Measurements from ENCODE around the gene DNAH11.
"Not testable (repeated sequence)": the region's sequence is repeated elsewhere in the genome, so short reads cannot be mapped to it uniquely, and the experiment has no call there.

Gene DNAH11

GRCh38 chr7:21624320-21624719 is 81.5 kb downstream of the DNAH11 start:
- no peak for DNase-seq

- no peak for DNase-seq
These were observed 93.9 kb downstream of the DNAH11 start for GRCh38 chr7:21636694-21637093.

DNA sequence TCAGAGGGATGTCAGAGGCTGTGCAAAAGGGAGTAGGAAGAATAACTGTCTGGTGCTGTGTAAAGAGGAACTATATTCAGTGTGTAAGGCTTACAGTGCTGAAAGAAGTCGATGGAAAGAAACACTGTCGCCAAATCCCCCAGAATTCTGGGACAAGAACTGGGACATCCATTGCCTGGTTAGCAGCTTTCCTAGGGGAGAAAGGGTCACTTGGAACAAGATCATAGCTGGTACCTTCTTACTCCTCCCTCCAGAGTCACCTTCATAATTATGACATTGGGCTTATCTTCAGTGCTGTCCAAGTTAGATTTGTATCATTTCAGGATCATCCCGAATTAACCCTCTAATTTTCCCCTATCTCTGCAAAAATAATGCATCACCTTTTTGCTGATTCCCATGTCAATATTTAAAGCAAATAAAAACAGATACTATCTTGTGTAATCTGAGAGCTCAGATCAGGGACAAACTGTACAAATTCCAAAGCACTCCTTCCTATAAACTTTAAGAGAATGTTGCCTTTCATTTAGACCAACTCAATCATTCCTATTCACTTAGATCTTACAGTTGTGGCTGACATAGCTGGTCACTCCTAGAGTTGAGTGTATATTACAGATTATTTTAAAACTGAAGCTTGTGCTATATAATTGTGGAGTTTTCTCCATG is 96.5 kb downstream of the DNAH11 start:
- DNase-seq = no peak

DNA sequence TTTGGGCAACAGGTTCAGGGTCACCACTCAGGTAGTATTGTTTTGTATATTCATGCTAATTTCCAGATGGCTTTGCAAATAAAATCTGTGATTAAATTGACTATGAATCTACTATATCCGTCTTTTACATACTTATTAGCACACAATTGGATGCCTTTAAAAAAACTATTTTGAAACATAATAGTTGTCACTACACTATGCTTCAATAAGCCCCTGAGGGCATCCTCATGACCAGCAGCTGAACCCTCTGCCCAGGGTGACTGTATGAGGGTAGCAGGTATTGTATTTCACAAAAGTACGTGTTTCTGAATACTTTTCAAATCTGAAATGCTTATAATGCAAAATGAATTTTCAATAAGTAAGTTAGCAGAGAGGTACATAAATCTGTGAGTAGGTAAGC is 97.3 kb downstream of the DNAH11 start:
- no peak for DNase-seq

DNA sequence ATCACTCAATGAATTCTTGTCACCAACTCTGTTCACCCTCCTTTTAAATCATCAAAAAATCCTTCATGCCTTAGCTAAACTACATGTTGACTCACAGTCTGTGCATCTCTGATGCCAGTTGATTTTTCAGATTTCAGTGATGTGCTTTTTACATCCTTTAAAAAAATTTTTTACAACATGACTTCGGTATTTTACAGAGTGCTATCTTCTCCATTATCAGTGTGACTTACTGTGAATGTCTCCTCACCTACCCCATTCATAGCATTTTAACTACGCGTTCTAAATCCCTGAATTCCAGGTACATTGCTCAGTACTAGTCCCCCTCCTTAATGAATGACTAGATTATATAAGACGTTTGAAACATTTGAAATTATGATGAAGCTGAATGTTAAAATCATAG is 98.7 kb downstream of the DNAH11 start:
- no peak for DNase-seq

GRCh38 chr7:21642422-21642821 is 99.6 kb downstream of the DNAH11 start:
- DNase-seq = no peak

- no peak for DNase-seq
These were observed 108.9 kb downstream of the DNAH11 start for GRCh38 chr7:21651697-21652096.

DNA sequence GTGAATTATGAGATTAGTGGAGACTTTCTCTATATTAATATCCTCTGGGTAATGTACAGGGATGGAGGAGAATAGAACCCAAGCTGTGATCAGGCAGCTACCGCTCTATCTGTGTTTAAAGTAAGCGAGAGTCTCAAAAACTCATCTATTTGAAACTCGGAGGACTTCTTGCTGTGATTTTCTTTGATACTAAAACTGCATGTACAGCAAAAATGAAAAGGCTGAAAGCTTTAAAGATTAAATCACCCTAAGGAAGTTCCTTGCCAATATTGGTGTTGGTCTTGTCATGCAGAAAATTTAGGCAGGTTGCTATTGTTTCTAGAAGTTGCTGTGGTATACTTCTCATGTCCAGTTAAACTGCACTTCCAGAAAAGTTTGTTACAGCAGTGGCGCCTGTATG is 110.8 kb downstream of the DNAH11 start:
- DNase-seq = no peak

GRCh38 chr7:21656081-21656480 is 113.2 kb downstream of the DNAH11 start:
- DNase-seq = no peak

DNA sequence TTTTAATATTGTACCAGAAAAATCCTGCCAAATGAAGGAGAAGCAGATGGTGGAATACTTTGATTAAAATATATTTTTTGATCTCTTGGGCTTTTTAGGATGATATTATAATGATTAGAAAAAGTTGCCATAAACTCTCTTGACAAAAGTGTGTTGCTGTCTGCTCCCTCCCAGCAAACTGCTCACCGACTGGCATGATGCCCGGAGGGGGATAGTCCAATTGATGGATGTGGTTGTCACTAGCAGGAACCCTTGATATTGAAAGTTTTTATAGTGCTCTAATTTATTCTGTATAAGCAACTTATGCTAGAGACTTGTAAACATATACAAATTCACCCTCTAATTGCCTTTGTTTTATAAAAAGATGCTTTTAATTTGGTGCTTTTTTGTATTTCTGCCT is 114.0 kb downstream of the DNAH11 start:
- no peak for DNase-seq

- no peak for DNase-seq
These were observed 127.7 kb downstream of the DNAH11 start for GRCh38 chr7:21670496-21670895.

- DNase-seq = no peak
These were observed 129.0 kb downstream of the DNAH11 start for GRCh38 chr7:21671859-21672258.

- no peak for DNase-seq
These were observed 132.4 kb downstream of the DNAH11 start for GRCh38 chr7:21675255-21675654.

GRCh38 chr7:21690705-21691104 is 147.9 kb downstream of the DNAH11 start:
- DNase-seq = no peak

- DNase-seq = not testable (repeated sequence)
These were observed 148.3 kb downstream of the DNAH11 start for GRCh38 chr7:21691146-21691545.

DNA sequence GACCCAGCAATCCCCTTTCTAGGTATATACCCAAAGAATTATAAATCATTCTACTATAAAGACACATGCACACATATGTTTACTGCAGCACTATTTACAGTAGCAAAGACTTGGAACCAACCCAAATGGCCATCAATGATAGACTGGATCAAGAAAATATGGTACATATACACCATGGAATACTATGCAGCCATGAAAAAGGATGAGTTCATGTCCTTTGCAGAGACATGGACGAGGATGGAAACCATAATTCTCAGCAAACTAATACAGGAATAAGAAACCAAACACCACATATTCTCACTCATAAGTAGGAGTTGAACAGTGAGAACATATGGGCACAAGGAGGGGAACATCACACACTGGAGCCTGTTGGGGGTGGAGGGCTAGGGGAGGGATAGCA is 157.7 kb downstream of the DNAH11 start:
- DNase-seq = not testable (repeated sequence)

GRCh38 chr7:21702303-21702702 is 159.5 kb downstream of the DNAH11 start:
- no peak for DNase-seq

GRCh38 chr7:21704359-21704758 is 161.5 kb downstream of the DNAH11 start:
- no peak for DNase-seq

- DNase-seq = no peak
These were observed 163.3 kb downstream of the DNAH11 start for GRCh38 chr7:21706131-21706530.

- DNase-seq = no peak
These were observed 164.7 kb downstream of the DNAH11 start for GRCh38 chr7:21707566-21707965.

DNA sequence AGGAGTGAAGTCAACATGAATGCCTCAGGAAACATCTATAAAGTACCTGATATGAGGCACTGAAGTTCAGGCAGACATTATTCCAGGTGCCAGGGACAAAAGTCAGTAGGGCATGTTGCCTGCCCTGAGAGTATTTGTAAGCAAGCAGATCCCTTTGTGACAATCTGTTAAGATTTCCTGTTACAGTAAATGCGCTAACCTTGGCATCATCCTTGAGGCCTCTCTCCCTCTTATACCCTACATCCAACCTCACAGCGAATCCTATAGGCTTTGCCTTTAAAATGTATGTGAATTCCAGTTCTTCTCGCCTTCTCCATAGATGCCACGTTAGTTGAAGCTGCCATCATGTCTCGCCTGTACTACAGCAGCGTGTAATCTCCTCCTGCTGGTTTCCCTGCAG is 165.3 kb downstream of the DNAH11 start:
- no peak for DNase-seq

DNA sequence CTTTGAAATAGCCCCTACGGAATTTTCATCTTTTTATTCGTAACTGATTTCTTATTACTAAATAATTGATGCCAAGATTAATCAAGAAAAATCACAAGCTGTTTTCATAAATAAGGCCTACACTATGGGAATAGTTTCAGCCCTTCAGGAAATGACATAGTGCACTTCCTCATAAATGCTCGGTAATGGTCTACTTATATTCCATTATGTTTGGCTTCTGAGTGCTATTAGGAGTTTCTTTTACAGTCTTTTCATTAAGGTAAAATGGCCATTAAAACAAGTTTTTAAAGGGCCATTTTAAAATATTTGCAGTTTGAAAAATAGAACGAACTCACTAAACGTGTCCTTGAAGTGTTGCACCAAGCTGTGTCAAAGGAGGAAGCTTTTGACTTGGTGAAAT is 174.5 kb downstream of the DNAH11 start:
- no peak for DNase-seq

DNA sequence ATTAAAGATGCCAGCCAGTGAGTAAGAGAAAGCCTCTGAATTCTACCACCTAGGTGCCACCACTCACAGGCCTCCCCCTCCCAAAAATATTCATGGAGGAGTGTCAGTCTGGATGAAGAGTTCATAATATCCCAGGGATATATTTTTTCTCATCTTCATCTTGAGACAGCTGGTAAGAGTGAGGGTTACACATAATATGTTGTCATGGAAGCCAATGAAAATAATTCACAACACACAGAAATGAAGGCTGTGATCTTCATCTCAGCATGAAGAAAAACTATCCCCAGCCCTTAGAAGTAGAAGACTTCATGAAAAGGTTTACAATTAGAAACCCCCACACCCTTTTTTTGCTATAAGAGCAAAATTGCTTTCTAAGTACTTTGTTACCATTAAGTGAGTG is 175.6 kb downstream of the DNAH11 start:
- no peak for DNase-seq

- no peak for DNase-seq
These were observed 177.0 kb downstream of the DNAH11 start for GRCh38 chr7:21719846-21720245.

GRCh38 chr7:21722371-21722770 is 179.5 kb downstream of the DNAH11 start:
- DNase-seq = no peak

- DNase-seq = no peak
These were observed 181.7 kb downstream of the DNAH11 start for GRCh38 chr7:21724562-21724961.

All from CD4-positive, alpha-beta T cell treated with Interleukin-21 for 1 hour (primary cell).